ENCODE data around the gene DAAM2.

Gene DAAM2

GRCh38 chr6:39836606-39837005, 44.4 kb downstream of the DAAM2 start:
- TF ChIP-seq CEBPB (IDR thresholded peaks at IDR 0.05) (no peak), REST (IDR thresholded peaks at IDR 0.05; ENCODE audit: low read depth) (no peak), MAX (IDR thresholded peaks at IDR 0.05) (no peak), EGR1 (IDR thresholded peaks at IDR 0.05) (no peak), FOXM1 (IDR thresholded peaks at IDR 0.05; ENCODE audit: borderline replicate concordance, low read depth) (no peak), RAD21 (IDR thresholded peaks at IDR 0.05; ENCODE audit: low read depth) (no peak), EP300 (IDR thresholded peaks at IDR 0.05; ENCODE audit: borderline replicate concordance) (no peak)

GRCh38 chr6:39839445-39839844, 47.3 kb downstream of the DAAM2 start:
- TF ChIP-seq YY1 (IDR thresholded peaks at IDR 0.05; ENCODE audit: low read depth) (no peak), CEBPB (IDR thresholded peaks at IDR 0.05) (no peak), USF1 (IDR thresholded peaks at IDR 0.05) (no peak), CREB1 (IDR thresholded peaks at IDR 0.05; ENCODE audit: low read depth) (no peak), TEAD4 (IDR thresholded peaks at IDR 0.05) (no peak), EP300 (IDR thresholded peaks at IDR 0.05; ENCODE audit: borderline replicate concordance) (no peak), FOXM1 (IDR thresholded peaks at IDR 0.05; ENCODE audit: borderline replicate concordance, low read depth) (no peak)

GRCh38 chr6:39840781-39841180, 48.6 kb downstream of the DAAM2 start:
- TF ChIP-seq MAX (IDR thresholded peaks at IDR 0.05) (no peak), TCF12 (IDR thresholded peaks at IDR 0.05; ENCODE audit: low read depth) (no peak)

GRCh38 chr6:39841291-39841690, 49.1 kb downstream of the DAAM2 start:
- TF ChIP-seq EGR1 (IDR thresholded peaks at IDR 0.05) (no peak), TAF1 (IDR thresholded peaks at IDR 0.05; ENCODE audit: low read depth) (no peak), FOXM1 (IDR thresholded peaks at IDR 0.05; ENCODE audit: borderline replicate concordance, low read depth) (no peak), TCF12 (IDR thresholded peaks at IDR 0.05; ENCODE audit: low read depth) (no peak), NFIC (IDR thresholded peaks at IDR 0.05) (no peak), CEBPB (IDR thresholded peaks at IDR 0.05) (no peak), EP300 (IDR thresholded peaks at IDR 0.05; ENCODE audit: borderline replicate concordance) (no peak), USF1 (IDR thresholded peaks at IDR 0.05) (no peak)

- TF ChIP-seq MAX (IDR thresholded peaks at IDR 0.05) = no peak
- no peak for TF ChIP-seq TCF12 (IDR thresholded peaks at IDR 0.05; ENCODE audit: low read depth)
- TF ChIP-seq ZBTB7A (IDR thresholded peaks at IDR 0.05; ENCODE audit: low read depth) = no peak
- TF ChIP-seq CREB1 (IDR thresholded peaks at IDR 0.05; ENCODE audit: low read depth) = no peak
- TF ChIP-seq CEBPB (IDR thresholded peaks at IDR 0.05) = no peak
- no peak for TF ChIP-seq REST (IDR thresholded peaks at IDR 0.05; ENCODE audit: low read depth)
- no peak for TF ChIP-seq RAD21 (IDR thresholded peaks at IDR 0.05; ENCODE audit: low read depth)
- no peak for TF ChIP-seq USF1 (IDR thresholded peaks at IDR 0.05)
- no peak for TF ChIP-seq TEAD4 (IDR thresholded peaks at IDR 0.05)
- no peak for TF ChIP-seq FOXM1 (IDR thresholded peaks at IDR 0.05; ENCODE audit: borderline replicate concordance, low read depth)
- TF ChIP-seq EP300 (IDR thresholded peaks at IDR 0.05; ENCODE audit: borderline replicate concordance) = no peak
- no peak for TF ChIP-seq TAF1 (IDR thresholded peaks at IDR 0.05; ENCODE audit: low read depth)
- no peak for TF ChIP-seq EGR1 (IDR thresholded peaks at IDR 0.05)
These were observed 49.7 kb downstream of the DAAM2 start for GRCh38 chr6:39841923-39842322.

- no peak for TF ChIP-seq TCF12 (IDR thresholded peaks at IDR 0.05; ENCODE audit: low read depth)
- TF ChIP-seq CEBPB (IDR thresholded peaks at IDR 0.05) = no peak
- no peak for TF ChIP-seq REST (IDR thresholded peaks at IDR 0.05; ENCODE audit: low read depth)
- no peak for TF ChIP-seq CREB1 (IDR thresholded peaks at IDR 0.05; ENCODE audit: low read depth)
- TF ChIP-seq RAD21 (IDR thresholded peaks at IDR 0.05; ENCODE audit: low read depth) = no peak
These were observed 51.3 kb downstream of the DAAM2 start for GRCh38 chr6:39843305-39844020.
